ENCODE data around the gene FBXO42.

Gene FBXO42

GRCh38 chr1:16202281-16203210 is 149.7 kb downstream of the FBXO42 start:
- peaks cover 0 to 22% (median 4%) of the 10 kb centered on the region in 11 experiments; a peak in 4 of 22 replicates for H4K20me1 ChIP-seq
- H3K36me3 ChIP-seq: peaks cover 0 to 78% (median 34%) of the 10 kb centered on the region in 11 experiments; a peak in 16 of 22 replicates
- 0 out of 22 replicates have a peak overlapping the region, but pooled peaks of 1 of the 11 experiments have one; percentile 3 for H3K9ac ChIP-seq
- no peak for TF ChIP-seq Cebpa-rat (IDR thresholded peaks at IDR 0.05)
- no peaks in the 10 kb centered on the region for H3K9me3 ChIP-seq (replicated peaks in 1 of 11)
- H3K4me2 ChIP-seq: no peak overlapping the region
- no peaks in the 10 kb centered on the region for H3K27me3 ChIP-seq
- H3K27ac ChIP-seq: no peak overlapping the region
- H3K4me1 ChIP-seq: peaks cover 23 to 44% (median 35%) of the 10 kb centered on the region in 10 experiments
- no peak overlapping the region for H3K4me3 ChIP-seq

GRCh38 chr1:16199700-16200099 is 152.6 kb downstream of the FBXO42 start:
- Histone ChIP-seq H3K9me3 (replicated peaks in 1 of 11) (no peaks in the 10 kb centered on the region), H3K27ac (0 out of 22 replicates have a peak overlapping the region, but pooled peaks of 1 of the 11 experiments have one; percentile 16), H4K20me1 (peaks cover 0 to 26% (median 4%) of the 10 kb centered on the region in 11 experiments; a peak in 4 of 22 replicates), H3K27me3 (no peaks in the 10 kb centered on the region), H3K4me2 (peak overlapping the region in 9 of 11 experiments; percentile 10 to 41 (median 28); a peak in 10 of 22 replicates), H3K4me1 (peaks cover 6 to 24% (median 14%) of the 10 kb centered on the region in 10 experiments), H3K4me3 (no peak overlapping the region), H3K9ac (peak overlapping the region in 2 of 11 experiments; percentile 23 to 30; a peak in 2 of 22 replicates), H3K36me3 (peaks cover 0 to 82% (median 33%) of the 10 kb centered on the region in 11 experiments; a peak in 16 of 22 replicates)
- TF ChIP-seq Cebpa-rat (IDR thresholded peaks at IDR 0.05): no peak

DNA sequence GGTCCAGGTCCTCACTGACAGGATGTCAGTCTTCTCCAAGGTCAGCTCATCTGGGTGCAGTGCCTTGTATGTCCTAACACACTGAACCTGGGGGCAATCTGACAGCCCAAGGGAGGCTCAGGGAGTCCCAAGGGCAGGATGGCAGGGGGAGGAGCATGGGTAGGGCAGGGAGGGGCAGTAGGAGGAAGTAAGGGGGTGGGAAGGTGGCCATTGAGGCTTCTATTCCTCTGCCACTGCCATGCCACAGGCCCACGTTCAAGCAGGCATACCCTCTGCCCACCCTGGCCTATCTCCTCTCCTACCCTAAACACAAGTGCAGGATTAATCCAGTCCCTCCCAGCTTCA is 153.2 kb downstream of the FBXO42 start:
- Histone ChIP-seq H3K36me3 (peaks cover 0 to 76% (median 27%) of the 10 kb centered on the region in 11 experiments; a peak in 15 of 22 replicates), H3K9me3 (replicated peaks in 1 of 11) (no peaks in the 10 kb centered on the region), H3K4me3 (no peak overlapping the region), H3K27me3 (no peaks in the 10 kb centered on the region), H3K27ac (peak overlapping the region in 1 of 11 experiments; percentile 16; a peak in 1 of 22 replicates), H3K4me1 (peaks cover 6 to 20% (median 14%) of the 10 kb centered on the region in 10 experiments), H3K9ac (peak overlapping the region in 1 of 11 experiments; percentile 23; a peak in 2 of 22 replicates), H3K4me2 (peak overlapping the region in 10 of 11 experiments; percentile 3 to 41 (median 24); a peak in 11 of 22 replicates), H4K20me1 (peaks cover 0 to 26% (median 4%) of the 10 kb centered on the region in 11 experiments; a peak in 4 of 22 replicates)
- no peak for TF ChIP-seq Cebpa-rat (IDR thresholded peaks at IDR 0.05)

- Histone ChIP-seq H3K4me2 (peak overlapping the region in 7 of 11 experiments; percentile 3 to 41 (median 12); a peak in 6 of 22 replicates), H3K36me3 (peaks cover 0 to 71% (median 22%) of the 10 kb centered on the region in 11 experiments; a peak in 15 of 22 replicates), H3K9ac (peak overlapping the region in 3 of 11 experiments; percentile 8 to 10 (median 9); a peak in 5 of 22 replicates), H3K4me1 (peaks cover 6 to 20% (median 14%) of the 10 kb centered on the region in 10 experiments), H3K27me3 (no peaks in the 10 kb centered on the region), H4K20me1 (peaks cover 0 to 26% (median 4%) of the 10 kb centered on the region in 11 experiments; a peak in 4 of 22 replicates), H3K27ac (peak overlapping the region in 1 of 11 experiments; percentile 25; a peak in 2 of 22 replicates), H3K4me3 (no peak overlapping the region), H3K9me3 (replicated peaks in 1 of 11) (no peaks in the 10 kb centered on the region)
- no peak for TF ChIP-seq Cebpa-rat (IDR thresholded peaks at IDR 0.05)
These were observed 153.7 kb downstream of the FBXO42 start for GRCh38 chr1:16198444-16199156.

DNA sequence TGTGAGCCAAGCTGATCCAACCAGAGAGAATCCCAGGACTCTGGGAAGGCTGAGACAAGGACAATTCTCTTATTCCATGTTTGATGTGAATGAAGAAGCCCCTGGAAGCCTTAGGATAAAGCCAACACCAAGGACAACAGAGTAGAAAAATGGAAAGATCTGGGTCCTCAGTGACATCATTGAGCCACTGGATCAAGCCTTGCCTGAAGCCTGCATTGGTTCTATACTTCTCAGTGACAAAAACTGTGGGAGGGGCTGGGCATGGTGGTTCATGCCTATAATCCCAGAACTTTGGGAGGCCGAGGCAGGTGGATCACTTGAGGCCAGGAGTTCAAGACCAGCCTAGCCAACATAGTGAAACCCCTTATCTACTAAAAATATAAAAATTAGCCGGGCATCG is 155.4 kb downstream of the FBXO42 start:
- Histone ChIP-seq H3K4me2 (no peak overlapping the region), H4K20me1 (peaks cover 0 to 26% (median 4%) of the 10 kb centered on the region in 11 experiments; a peak in 4 of 22 replicates), H3K27ac (no peak overlapping the region), H3K4me1 (peaks cover 6 to 24% (median 18%) of the 10 kb centered on the region in 10 experiments), H3K36me3 (peaks cover 0 to 54% (median 18%) of the 10 kb centered on the region in 11 experiments; a peak in 11 of 22 replicates), H3K9ac (no peak overlapping the region), H3K4me3 (no peak overlapping the region), H3K27me3 (no peaks in the 10 kb centered on the region), H3K9me3 (replicated peaks in 1 of 11) (no peaks in the 10 kb centered on the region)
- no peak for TF ChIP-seq Cebpa-rat (IDR thresholded peaks at IDR 0.05)
